ENCODE measurements around the gene ZZZ3.

GRCh38 chr1:77658271-77658670, 24.2 kb downstream of the ZZZ3 start:
- TF ChIP-seq CTCF (IDR thresholded peaks at IDR 0.05), result no peak
- TF ChIP-seq EP300 (IDR thresholded peaks at IDR 0.05), result no peak
- no peak for TF ChIP-seq POLR2A (IDR thresholded peaks at IDR 0.05)
- no peak for TF ChIP-seq POLR2AphosphoS5 (IDR thresholded peaks at IDR 0.05)

All from suprapubic skin (tissue), 4 donors.